ENCODE measurements around the gene MAD1L1.

Gene MAD1L1

GRCh38 chr7:2043316-2044039 lies 189.3 kb downstream of the MAD1L1 start:
- H3K4me3 ChIP-seq (ENCODE audit: low read length): no peak overlapping the region
- no peak for TF ChIP-seq CTCF (conservative IDR thresholded peaks at IDR 0.05; ENCODE audit: low read length)
- no peak for DNase-seq (ENCODE audit: low read depth)

- no peak overlapping the region for H3K4me3 ChIP-seq (ENCODE audit: low read length)
- DNase-seq (ENCODE audit: low read depth): no peak
- TF ChIP-seq CTCF (conservative IDR thresholded peaks at IDR 0.05; ENCODE audit: low read length): no peak
These were observed 190.1 kb downstream of the MAD1L1 start for GRCh38 chr7:2042650-2043049.

- DNase-seq (ENCODE audit: low read depth): no peak
- no peak overlapping the region for H3K4me3 ChIP-seq (ENCODE audit: low read length)
- no peak for TF ChIP-seq CTCF (conservative IDR thresholded peaks at IDR 0.05; ENCODE audit: low read length)
These were observed 191.0 kb downstream of the MAD1L1 start for GRCh38 chr7:2041496-2042367.

- no peak overlapping the region for H3K4me3 ChIP-seq (ENCODE audit: low read length)
- no peak for TF ChIP-seq CTCF (conservative IDR thresholded peaks at IDR 0.05; ENCODE audit: low read length)
These were observed 191.9 kb downstream of the MAD1L1 start for GRCh38 chr7:2040893-2041270.

GRCh38 chr7:2040201-2040892 lies 192.4 kb downstream of the MAD1L1 start:
- no peak for DNase-seq (ENCODE audit: low read depth)
- no peak for TF ChIP-seq CTCF (conservative IDR thresholded peaks at IDR 0.05; ENCODE audit: low read length)
- no peak overlapping the region for H3K4me3 ChIP-seq (ENCODE audit: low read length)

More at GRCh38 chr7:2040893-2041270, 191.9 kb downstream of the MAD1L1 start:
- no peak for DNase-seq (ENCODE audit: low read depth)

- TF ChIP-seq CTCF (conservative IDR thresholded peaks at IDR 0.05; ENCODE audit: low read length): no peak
- DNase-seq (ENCODE audit: low read depth): no peak
- H3K4me3 ChIP-seq (ENCODE audit: low read length): no peak overlapping the region
These were observed 193.6 kb downstream of the MAD1L1 start for GRCh38 chr7:2038931-2039728.
